A549 (cell line): Measurements from ENCODE around the gene E4F1. TPM values are rescaled to one million over a fixed set of nuclear protein-coding genes. Genes with fewer than 3 reads are reported as not detected.
A peak's percentile ranks its signal among the peaks of the same experiment; 100 is the strongest.

Experiments used
- ATAC-seq, 2 experiments: fragments of 200-7000 bp in 1 of 2; fragments of >200 bp in 1 of 2; cut with Nextera tagmentation in 1 of 2; cut with Tn5 transposase in 1 of 2; 3 replicates each; pipeline versions ENCODE4 v1.8.0 to v1.9.1; 2018 to 2020; ENCODE audit warnings: mild to moderate bottlenecking in 1 of 2, moderate library complexity in 1 of 2
- CTCF ChIA-PET: fragments of 300-600 bp; sonication (Branson Sonifier 250); formaldehyde crosslinking; extraction: SDS; loops from one replicate; lab custom pipeline; 2021; ENCODE audit warnings: antibody characterized with exemption, inconsistent platforms; lab: Yijun Ruan, JAX
- POLR2A ChIA-PET: fragments of 350-600 bp; formaldehyde crosslinking; extraction: SDS; loops from one replicate; lab custom pipeline; 2021; ENCODE audit warnings: antibody characterized with exemption, inconsistent platforms; lab: Yijun Ruan, JAX
- DNase-seq, 2 experiments: peaks; one replicate each; pipeline versions ENCODE4 v3.0.0 to v3.0.0-alpha.2; 2011 to 2016; ENCODE audit warnings: low read depth in 1 of 2, low spot score in 1 of 2
- FAIRE-seq: peaks from 2 replicates; lab custom pipeline; 2011; peaks lifted over from hg19 to GRCh38; lab: Jason Lieb, UNC
- H3K27ac ChIP-seq, 2 experiments: fragments of >200 bp; sonication (Bioruptor Twin); formaldehyde crosslinking; 3 replicates each; pipeline ENCODE4 v1.5.1; 2016 to 2017
- H3K4me1 ChIP-seq: fragments of >200 bp; sonication (Bioruptor Twin); formaldehyde crosslinking; 3 replicates; pipeline ENCODE4 v1.6.1; 2016
- H3K4me2 ChIP-seq: fragments of >200 bp; sonication (Bioruptor Twin); formaldehyde crosslinking; 3 replicates; pipeline ENCODE4 v1.6.1; 2016
- H3K4me3 ChIP-seq: fragments of >200 bp; sonication (Bioruptor Twin); formaldehyde crosslinking; 3 replicates; pipeline ENCODE4 v1.5.1; 2016
- H3K9me3 ChIP-seq: fragments of >200 bp; sonication (Bioruptor Twin); formaldehyde crosslinking; 3 replicates; pipeline ENCODE4 v1.6.1; 2016
- BHLHE40 ChIP-seq: IDR thresholded peaks from 2 replicates; pipeline ENCODE4 v1.6.1; 2012; ENCODE audit warnings: low read depth, low read length, inconsistent platforms
- CEBPB ChIP-seq, 2 experiments: fragments of >200 bp in 1 of 2; sonication (Bioruptor Twin) in 1 of 2; formaldehyde crosslinking in 1 of 2; IDR thresholded peaks; 2 replicates each; pipeline ENCODE4 v1.6.1; 2012 to 2016
- E2F6 ChIP-seq: IDR thresholded peaks from 2 replicates; pipeline ENCODE4 v1.6.1; 2012; ENCODE audit warnings: low read depth, borderline replicate concordance
- EHF ChIP-seq: fragments of 250-450 bp; sonication (Bioruptor Pico); IDR thresholded peaks from 2 replicates; pipeline ENCODE4 v1.5.0; 2020; ENCODE audit warnings: mild to moderate bottlenecking
- HDAC2 ChIP-seq: fragments of 200-600 bp; sonication (generic); IDR thresholded peaks from 2 replicates; pipeline ENCODE4 v1.6.1; 2016
- HEYL ChIP-seq: fragments of 250-450 bp; sonication (Bioruptor Pico); IDR thresholded peaks from 2 replicates; pipeline ENCODE4 v1.8.0; 2021; ENCODE audit warnings: mild to moderate bottlenecking, moderate library complexity
- HMGXB4 ChIP-seq: fragments of 250-450 bp; sonication (Bioruptor Pico); IDR thresholded peaks from 2 replicates; pipeline ENCODE4 v1.5.0; 2021; ENCODE audit warnings: mild to moderate bottlenecking, moderate library complexity, borderline replicate concordance
- HOXA7 ChIP-seq: fragments of 250-450 bp; sonication (Bioruptor Pico); IDR thresholded peaks from 2 replicates; pipeline ENCODE4 v1.5.0; 2020; ENCODE audit warnings: mild to moderate bottlenecking, moderate library complexity
- KDM1A ChIP-seq: fragments of 200-600 bp; sonication (generic); IDR thresholded peaks from 2 replicates; pipeline ENCODE4 v1.6.1; 2016; ENCODE audit warnings: low read depth, mild to moderate bottlenecking
- NPAS2 ChIP-seq: fragments of 250-450 bp; sonication (Bioruptor Pico); IDR thresholded peaks from 2 replicates; pipeline ENCODE4 v1.8.0; 2022; ENCODE audit warnings: mild to moderate bottlenecking, moderate library complexity, borderline replicate concordance
- PBX3 ChIP-seq: IDR thresholded peaks from 2 replicates; pipeline ENCODE4 v1.6.1; 2012
- PHF8 ChIP-seq: fragments of 200-600 bp; sonication (generic); IDR thresholded peaks from 2 replicates; pipeline ENCODE4 v1.6.1; 2016; ENCODE audit warnings: low read depth, mild to moderate bottlenecking, antibody characterized with exemption, moderate library complexity, borderline replicate concordance
- POLR2AphosphoS2 ChIP-seq: conservative IDR thresholded peaks from 2 replicates; pipeline ENCODE4 v1.6.1; 2012; ENCODE audit warnings: low read length, improper control_type of control experiment, inconsistent platforms
- RCOR1 ChIP-seq: fragments of 150-350 bp; IDR thresholded peaks from 2 replicates; pipeline ENCODE4 v1.6.1; 2014; ENCODE audit warnings: antibody characterized with exemption, low read length, low read depth
- RNF2 ChIP-seq: fragments of 200-600 bp; sonication (generic); IDR thresholded peaks from 2 replicates; pipeline ENCODE4 v1.6.1; 2016; ENCODE audit warnings: low read depth, mild to moderate bottlenecking, antibody characterized with exemption, moderate library complexity, borderline replicate concordance
- TFCP2L1 ChIP-seq: fragments of 250-450 bp; sonication (Bioruptor Pico); IDR thresholded peaks from 2 replicates; pipeline ENCODE4 v1.5.0; 2021; ENCODE audit warnings: mild to moderate bottlenecking
- ZFP36 ChIP-seq: fragments of 450-650 bp; IDR thresholded peaks from 2 replicates; pipeline ENCODE4 v1.6.1; 2014; ENCODE audit warnings: borderline replicate concordance; ENCODE audit not compliant: partially characterized antibody
- ZNF302 ChIP-seq: fragments of 250-450 bp; sonication (Bioruptor Pico); IDR thresholded peaks from 2 replicates; pipeline ENCODE4 v1.9.0; 2021; ENCODE audit warnings: inconsistent platforms, mild to moderate bottlenecking, moderate library complexity
- ZSCAN20 ChIP-seq: fragments of 250-450 bp; sonication (Bioruptor Pico); IDR thresholded peaks from 2 replicates; pipeline ENCODE4 v1.8.0; 2022; ENCODE audit warnings: mild to moderate bottlenecking, moderate library complexity
- WGBS: methylation state at CpG from one replicate; pipeline ENCODE4 v1.1.6; 2017; ENCODE audit errors: missing lambda C conversion rate; 5-methylcytosine and 5-hydroxymethylcytosine counted together
- polyA plus RNA-seq, 4 experiments: library from polyadenylated mRNA; depleted of rRNA in 3 of 4; stranded (reverse); fragments of >200 nt; fragmentation: RNase III in 1 of 4; extraction: RNeasy Plus Mini Kit Qiagen cat#74134 plus additional on column Dnase treatment in 1 of 4; gene quantifications; 2 replicates in 3 of 4; 3 replicates in 1 of 4; pipeline ENCODE4 v1.2.3, GENCODE V29; 2011 to 2017
- TF ChIP-seq, protein P1 (sequence below): IDR thresholded peaks from 2 replicates; pipeline ENCODE4 v1.6.1; 2012

The E4F1 gene
- polyA plus RNA-seq, 2 of the 4 experiments (the other 2 are of a cell fraction): 10.4 to 23.3 TPM

DNA sequence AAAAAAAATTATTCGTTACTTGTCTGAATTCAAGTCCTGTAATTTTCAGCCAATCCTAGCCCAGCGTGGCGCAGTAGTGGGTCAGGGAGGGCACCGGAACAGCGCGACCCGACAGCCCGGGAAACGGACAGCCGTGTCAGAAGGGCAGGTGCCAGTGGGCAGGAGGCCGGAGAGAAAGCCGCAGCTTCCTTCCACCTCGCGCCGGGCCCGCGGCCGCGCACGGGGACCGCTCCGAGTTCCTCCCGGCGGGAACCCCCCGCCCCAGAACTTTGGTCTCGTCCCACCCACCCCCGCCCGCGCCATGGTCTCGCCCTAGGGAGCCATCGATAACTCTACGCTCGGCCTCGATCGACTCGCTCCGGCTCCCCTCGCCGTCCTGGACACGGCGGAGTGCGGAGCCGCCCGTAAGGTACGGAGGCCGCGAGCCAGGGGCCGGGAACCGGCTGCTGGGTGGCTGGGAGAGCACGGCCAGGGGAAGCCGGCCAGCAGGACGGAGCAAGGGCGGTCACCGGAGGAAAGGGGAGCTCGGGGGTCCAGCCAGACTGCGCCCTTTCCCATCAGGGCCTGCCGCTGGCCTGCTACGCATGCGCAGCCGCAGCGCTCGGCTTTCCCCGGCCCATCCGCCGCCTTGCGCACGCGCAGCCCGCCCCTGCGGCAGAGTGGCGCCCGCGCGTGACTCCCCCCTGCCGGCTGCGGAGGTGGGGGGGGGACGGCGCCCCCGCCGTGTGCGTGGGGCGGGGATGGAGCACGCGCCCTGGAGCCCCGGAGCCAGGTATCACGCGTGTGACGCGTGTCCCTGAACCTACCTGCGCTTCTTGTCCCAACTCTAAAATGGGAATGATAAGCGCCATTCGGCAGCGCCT lies 18.1 kb upstream of the E4F1 start, which contains the start of gene MLST8 (continued):
- TF ChIP-seq HMGXB4 (CRISPR knock-in tag): no peak
- TF ChIP-seq RCOR1: no peak
- peak; percentile 64 for TF ChIP-seq BHLHE40
- TF ChIP-seq HOXA7 (CRISPR knock-in tag): no peak
- TF ChIP-seq NPAS2: no peak
- no peak for TF ChIP-seq POLR2AphosphoS2
- no peak for TF ChIP-seq ZSCAN20 (CRISPR knock-in tag)
- TF ChIP-seq RNF2: no peak
- no peak for TF ChIP-seq HEYL (CRISPR knock-in tag)
- no peak for TF ChIP-seq EHF (CRISPR knock-in tag)

- Histone ChIP-seq H3K27ac (peak overlapping the region; percentile 97 to 98), H3K4me2 (peak overlapping the region; percentile 99), H3K4me3 (peak overlapping the region; percentile 83), H3K9me3 (no peaks in the 10 kb centered on the region), H3K4me1 (peaks cover 14% of the 10 kb centered on the region; the same call in 2 of the 3 replicates)
- ChIA-PET CTCF (interaction anchor here (1.1 to 4.8 kb wide), 3 partner anchors 9 to 37 kb away, joined by 3 to 28 read pairs (median 3); partner anchors contain the start of gene PGP), POLR2A (interaction anchor here (0.9 to 3.0 kb wide), 5 partner anchors 9 to 51 kb away, joined by 4 to 31 read pairs (median 8); partner anchors contain the start of genes ECI1, PGP and TRAF7)
- ATAC-seq: peak; percentile 21 to 45
- no peak for FAIRE-seq
- no peak for DNase-seq
- 18% methylated on average over 6 of the region's 16 CpGs for WGBS
- TF ChIP-seq PHF8 (no peak), PBX3 (0 out of 2 replicates have a peak, but pooled peaks have one; percentile 7)
These were observed 17.5 kb upstream of the E4F1 start for GRCh38 chr16:2205967-2206313.

DNA sequence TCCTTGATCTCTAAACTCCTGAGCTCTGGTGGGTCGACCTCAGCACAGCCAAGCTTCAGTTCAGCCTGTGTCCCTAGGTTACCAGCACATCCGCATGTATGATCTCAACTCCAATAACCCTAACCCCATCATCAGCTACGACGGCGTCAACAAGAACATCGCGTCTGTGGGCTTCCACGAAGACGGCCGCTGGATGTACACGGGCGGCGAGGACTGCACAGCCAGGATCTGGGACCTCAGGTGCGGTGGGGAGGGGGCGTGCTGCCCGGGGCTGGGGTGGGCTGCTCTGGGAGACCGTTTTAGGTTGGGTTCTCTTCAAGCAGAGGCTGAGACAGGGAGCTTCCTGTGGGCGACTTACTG lies 17.0 kb upstream of the E4F1 start:
- TF ChIP-seq, protein P1, sequence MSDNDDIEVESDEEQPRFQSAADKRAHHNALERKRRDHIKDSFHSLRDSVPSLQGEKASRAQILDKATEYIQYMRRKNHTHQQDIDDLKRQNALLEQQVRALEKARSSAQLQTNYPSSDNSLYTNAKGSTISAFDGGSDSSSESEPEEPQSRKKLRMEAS: no peak
- no peak for TF ChIP-seq PBX3
- no peak for TF ChIP-seq HDAC2
- TF ChIP-seq POLR2AphosphoS2: no peak
- TF ChIP-seq ZFP36: no peak
- no peak for TF ChIP-seq ZNF302 (CRISPR knock-in tag)
- no peak for TF ChIP-seq E2F6
- TF ChIP-seq CEBPB (IDR thresholded peaks at IDR 0.05): no peak
- no peak for TF ChIP-seq TFCP2L1 (CRISPR knock-in tag)
- TF ChIP-seq KDM1A: no peak
- no peak for TF ChIP-seq RNF2
- H3K4me1 ChIP-seq: peaks cover 14% of the 10 kb centered on the region; the same call in 2 of the 3 replicates
- WGBS: 89% methylated on average over 13 of the region's 18 CpGs
- H3K4me2 ChIP-seq: peak overlapping the region; percentile 99
- FAIRE-seq: no peak
- peak overlapping the region; percentile 83 for H3K4me3 ChIP-seq
- no peak for DNase-seq
- ATAC-seq: no peak
- H3K27ac ChIP-seq: peak overlapping the region; percentile 97 to 98
- CTCF ChIA-PET: interaction anchor here (1.0 to 4.8 kb wide), 5 partner anchors 8 to 294 kb away, joined by 3 to 28 read pairs (median 3); partner anchors contain the start of genes ECI1 and PGP
- POLR2A ChIA-PET: interaction anchor here (0.9 to 3.0 kb wide), 3 partner anchors 9 to 51 kb away, joined by 4 to 31 read pairs (median 16); partner anchors contain the start of genes ECI1, PGP and TRAF7
- H3K9me3 ChIP-seq: no peaks in the 10 kb centered on the region
